ENCODE data around the gene ABLIM3.

GRCh38 chr5:149172261-149172660, 31.0 kb downstream of the ABLIM3 start:
- TF ChIP-seq EZH2phosphoT487 (IDR thresholded peaks at IDR 0.05; ENCODE audit: low read depth, severe bottlenecking, unreplicated experiment) (no peak), CTCF (IDR thresholded peaks at IDR 0.05; ENCODE audit: poor library complexity) (no peak)

Data from hepatocyte (in vitro differentiated cells).